HepG2 (cell line): Measurements from ENCODE around the gene KIN. TPM values are rescaled to one million over a fixed set of nuclear protein-coding genes. Genes with fewer than 3 reads are reported as not detected.

ENCODE experiments used
- BCL6 ChIP-seq: IDR thresholded peaks from 2 replicates; pipeline ENCODE4 v1.6.1; 2016; ENCODE audit warnings: missing genetic modification reagents, missing compliant biosample characterization
- BHLHE40 ChIP-seq: IDR thresholded peaks from 2 replicates; pipeline ENCODE4 v1.6.1; 2011; ENCODE audit warnings: low read length, improper control_type of control experiment
- CBX1 ChIP-seq: IDR thresholded peaks from one replicate; pipeline ENCODE4 v1.6.1; 2016; ENCODE audit warnings: antibody characterized with exemption, low read depth
- CHD4 ChIP-seq: fragments of 200-600 bp; sonication (generic); IDR thresholded peaks from 2 replicates; pipeline ENCODE4 v1.7.0; 2017; ENCODE audit warnings: mild to moderate bottlenecking, low read length, borderline replicate concordance
- ELF4 ChIP-seq: sonication (generic); formaldehyde crosslinking; IDR thresholded peaks from 2 replicates; pipeline ENCODE4 v1.5.0; 2020; ENCODE audit warnings: missing genetic modification reagents, mild to moderate bottlenecking, moderate library complexity, borderline replicate concordance
- ERF ChIP-seq: IDR thresholded peaks from 2 replicates; pipeline ENCODE4 v1.6.1; 2018; ENCODE audit warnings: missing biosample characterization, missing genetic modification reagents
- FOXJ3 ChIP-seq: sonication (generic); formaldehyde crosslinking; IDR thresholded peaks from 2 replicates; pipeline ENCODE4 v1.4.0; 2020; ENCODE audit warnings: missing genetic modification reagents, mild to moderate bottlenecking, borderline replicate concordance
- FOXK1 ChIP-seq: sonication (generic); formaldehyde crosslinking; IDR thresholded peaks from 2 replicates; pipeline ENCODE4 v1.4.0; 2020; ENCODE audit warnings: low read depth, missing genetic modification reagents, borderline replicate concordance
- GATA4 ChIP-seq: sonication (generic); IDR thresholded peaks from 2 replicates; pipeline ENCODE4 v1.6.1; 2016; ENCODE audit warnings: antibody characterized with exemption, low read depth, borderline replicate concordance
- GFI1 ChIP-seq: sonication (generic); formaldehyde crosslinking; IDR thresholded peaks from 2 replicates; pipeline ENCODE4 v1.5.0; 2020; ENCODE audit warnings: missing genetic modification reagents, mild to moderate bottlenecking, borderline replicate concordance
- HOXA3 ChIP-seq: sonication (generic); formaldehyde crosslinking; IDR thresholded peaks from 2 replicates; pipeline ENCODE4 v1.5.0; 2020; ENCODE audit warnings: missing genetic modification reagents
- JDP2 ChIP-seq: sonication (generic); formaldehyde crosslinking; IDR thresholded peaks from 2 replicates; pipeline ENCODE4 v1.8.1; 2022; ENCODE audit warnings: missing genetic modification reagents, borderline replicate concordance
- KDM5A ChIP-seq: fragments of 200-600 bp; sonication (generic); IDR thresholded peaks from 2 replicates; pipeline ENCODE4 v1.7.0; 2018; ENCODE audit warnings: antibody characterized with exemption, mild to moderate bottlenecking, low read length, borderline replicate concordance
- MAF1 ChIP-seq: sonication (generic); formaldehyde crosslinking; IDR thresholded peaks from 2 replicates; pipeline ENCODE4 v1.5.0; 2020; ENCODE audit warnings: missing genetic modification reagents, borderline replicate concordance
- MAFG ChIP-seq: sonication (generic); formaldehyde crosslinking; IDR thresholded peaks from 2 replicates; pipeline ENCODE4 v1.5.1; 2020; ENCODE audit warnings: mild to moderate bottlenecking, missing genetic modification reagents
- MXD4 ChIP-seq: IDR thresholded peaks from 2 replicates; pipeline ENCODE4 v1.6.1; 2016; ENCODE audit warnings: mild to moderate bottlenecking, missing biosample characterization, missing genetic modification reagents
- NONO ChIP-seq, 2 experiments: fragments of 450-650 bp in 1 of 2; sonication (generic) in 1 of 2; formaldehyde crosslinking in 1 of 2; IDR thresholded peaks in 1 of 2; conservative IDR thresholded peaks in 1 of 2; 2 replicates each; pipeline versions ENCODE4 v1.6.1 to v1.8.0; 2017 to 2022; ENCODE audit warnings: mild to moderate bottlenecking in 1 of 2, missing genetic modification reagents in 1 of 2, moderate library complexity in 1 of 2
- PHF20 ChIP-seq: sonication (generic); formaldehyde crosslinking; IDR thresholded peaks from 2 replicates; pipeline ENCODE4 v1.5.0; 2020; ENCODE audit warnings: mild to moderate bottlenecking, missing genetic modification reagents
- SIN3A ChIP-seq: IDR thresholded peaks from 2 replicates; pipeline ENCODE4 v1.6.1; 2011; ENCODE audit warnings: low read depth, mild to moderate bottlenecking, control low read depth, low read length, borderline replicate concordance
- SMAD1 ChIP-seq: sonication (generic); formaldehyde crosslinking; IDR thresholded peaks from 2 replicates; pipeline ENCODE4 v1.4.0; 2020; ENCODE audit warnings: missing genetic modification reagents, low read depth, mild to moderate bottlenecking, borderline replicate concordance
- SRSF1 ChIP-seq: fragments of 200-400 bp; formaldehyde crosslinking; optimal IDR thresholded peaks from 2 replicates; pipeline ENCODE3; 2017; ENCODE audit warnings: mild to moderate bottlenecking, low read depth, low read length, moderate library complexity
- STAG1 ChIP-seq: sonication (generic); formaldehyde crosslinking; IDR thresholded peaks from 2 replicates; pipeline ENCODE4 v1.4.0; 2020; ENCODE audit warnings: missing genetic modification reagents
- SUZ12 ChIP-seq: fragments of 150-350 bp; IDR thresholded peaks from 2 replicates; pipeline ENCODE4 v1.6.1; 2014; ENCODE audit warnings: low read depth, low read length
- ZIK1 ChIP-seq: sonication (generic); formaldehyde crosslinking; IDR thresholded peaks from 2 replicates; pipeline ENCODE4 v1.5.0; 2020; ENCODE audit warnings: mild to moderate bottlenecking, low read depth, missing genetic modification reagents, borderline replicate concordance
- ZNF17 ChIP-seq: sonication (generic); formaldehyde crosslinking; IDR thresholded peaks from 2 replicates; pipeline ENCODE4 v1.5.0; 2020; ENCODE audit warnings: mild to moderate bottlenecking, missing genetic modification reagents
- ZNF484 ChIP-seq: sonication (generic); formaldehyde crosslinking; IDR thresholded peaks from 2 replicates; pipeline ENCODE4 v1.5.1; 2020; ENCODE audit warnings: mild to moderate bottlenecking, low read depth, missing genetic modification reagents, borderline replicate concordance
- ZNF530 ChIP-seq: sonication (generic); formaldehyde crosslinking; IDR thresholded peaks from 2 replicates; pipeline ENCODE4 v1.5.0; 2020; ENCODE audit warnings: low read depth, mild to moderate bottlenecking, missing genetic modification reagents
- ZNF557 ChIP-seq: sonication (generic); formaldehyde crosslinking; IDR thresholded peaks from 2 replicates; pipeline ENCODE4 v1.4.0; 2020; ENCODE audit warnings: missing genetic modification reagents
- ZNF839 ChIP-seq: sonication (generic); formaldehyde crosslinking; IDR thresholded peaks from 2 replicates; pipeline ENCODE4 v1.4.0; 2020; ENCODE audit warnings: missing genetic modification reagents, mild to moderate bottlenecking, borderline replicate concordance
- polyA plus RNA-seq, 8 experiments: library from polyadenylated mRNA; depleted of rRNA in 3 of 8; stranded (reverse) in 7 of 8; unstranded in 1 of 8; fragments of >200 nt; fragmentation: Illumina TruSeq in 4 of 8; extraction: Trizol in 4 of 8; gene quantifications; 2 replicates each; pipeline versions ENCODE4 v1.2.1 to v1.2.3, GENCODE V29; 2011 to 2016; ENCODE audit warnings: low read depth in 4 of 8, missing spikeins in 1 of 8, mixed read lengths in 1 of 8; ENCODE audit not compliant: insufficient read depth in 1 of 8
- total RNA-seq, 5 experiments: library from RNA; depleted of rRNA; stranded (reverse); fragments of >200 nt; fragmentation: Illumina TruSeq; extraction: Trizol; gene quantifications; 2 replicates each; pipeline ENCODE4 v1.2.3, GENCODE V29; 2016; ENCODE audit warnings: low read depth in 1 of 5
- TF ChIP-seq, protein P1 (sequence below): sonication (generic); formaldehyde crosslinking; IDR thresholded peaks from 2 replicates; pipeline ENCODE4 v1.4.0; 2020; ENCODE audit warnings: missing genetic modification reagents
- TF ChIP-seq, protein P2 (sequence below): sonication (generic); formaldehyde crosslinking; IDR thresholded peaks from 2 replicates; pipeline ENCODE4 v1.8.0; 2023; ENCODE audit warnings: mild to moderate bottlenecking, missing genetic modification reagents
- TF ChIP-seq, protein P3 (sequence below): IDR thresholded peaks from 2 replicates; pipeline ENCODE4 v1.6.1; 2016

Gene KIN
- total and polyA plus RNA-seq, 2 of the 13 experiments (the other 11 are each of a cell fraction or from before 2014, with no cell fraction given) = 4.9 to 23.2 TPM

DNA sequence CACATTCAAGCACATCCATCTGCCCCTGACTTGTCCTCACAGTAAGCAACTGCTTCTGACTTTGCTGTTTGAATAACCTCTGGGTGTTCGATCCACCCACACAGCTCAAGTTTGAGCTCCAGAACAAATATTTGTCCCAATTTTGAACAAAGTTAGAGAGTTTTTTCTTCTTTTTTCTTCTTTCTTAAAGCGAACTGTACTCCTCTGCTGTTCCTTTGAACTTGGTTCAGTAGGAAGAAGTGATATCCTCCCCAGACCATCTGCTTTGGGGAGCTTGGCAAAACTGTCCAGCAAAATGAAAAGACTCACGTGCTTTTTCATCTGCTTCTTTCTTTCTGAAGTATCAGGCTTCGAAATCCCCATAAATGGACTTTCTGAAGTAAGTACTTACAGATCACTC is 84.7 kb downstream of the KIN start, which contains the start of gene ITIH2 (continued):
- no peak for TF ChIP-seq NONO (IDR thresholded peaks at IDR 0.05)
- TF ChIP-seq NONO (CRISPR knock-in tag; conservative IDR thresholded peaks at IDR 0.05) = no peak
- TF ChIP-seq ZNF17 (CRISPR knock-in tag) = no peak
- no peak for TF ChIP-seq PHF20
- no peak for TF ChIP-seq HOXA3
- TF ChIP-seq, protein P1, sequence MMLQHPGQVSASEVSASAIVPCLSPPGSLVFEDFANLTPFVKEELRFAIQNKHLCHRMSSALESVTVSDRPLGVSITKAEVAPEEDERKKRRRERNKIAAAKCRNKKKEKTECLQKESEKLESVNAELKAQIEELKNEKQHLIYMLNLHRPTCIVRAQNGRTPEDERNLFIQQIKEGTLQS (CRISPR knock-in tag) = no peak
- TF ChIP-seq BHLHE40 = no peak
- TF ChIP-seq CHD4 = no peak
- TF ChIP-seq MAFG (CRISPR knock-in tag) = no peak
- no peak for TF ChIP-seq GATA4
- no peak for TF ChIP-seq SRSF1
- TF ChIP-seq FOXK1 (CRISPR knock-in tag) = no peak; the same call in 1 of the 2 replicates
- TF ChIP-seq, protein P2, sequence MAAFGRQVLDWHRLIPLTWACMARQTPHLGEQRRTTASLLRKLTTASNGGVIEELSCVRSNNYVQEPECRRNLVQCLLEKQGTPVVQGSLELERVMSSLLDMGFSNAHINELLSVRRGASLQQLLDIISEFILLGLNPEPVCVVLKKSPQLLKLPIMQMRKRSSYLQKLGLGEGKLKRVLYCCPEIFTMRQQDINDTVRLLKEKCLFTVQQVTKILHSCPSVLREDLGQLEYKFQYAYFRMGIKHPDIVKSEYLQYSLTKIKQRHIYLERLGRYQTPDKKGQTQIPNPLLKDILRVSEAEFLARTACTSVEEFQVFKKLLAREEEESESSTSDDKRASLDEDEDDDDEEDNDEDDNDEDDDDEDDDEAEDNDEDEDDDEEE (CRISPR knock-in tag) = no peak
- TF ChIP-seq KDM5A = 0 out of 2 replicates have a peak, but pooled peaks have one; percentile 13
- peak; percentile 85; the same call in 1 of the 2 replicates for TF ChIP-seq BCL6 (CRISPR knock-in tag)
- no peak for TF ChIP-seq STAG1 (CRISPR knock-in tag)
- TF ChIP-seq SIN3A = no peak
- TF ChIP-seq, protein P3, sequence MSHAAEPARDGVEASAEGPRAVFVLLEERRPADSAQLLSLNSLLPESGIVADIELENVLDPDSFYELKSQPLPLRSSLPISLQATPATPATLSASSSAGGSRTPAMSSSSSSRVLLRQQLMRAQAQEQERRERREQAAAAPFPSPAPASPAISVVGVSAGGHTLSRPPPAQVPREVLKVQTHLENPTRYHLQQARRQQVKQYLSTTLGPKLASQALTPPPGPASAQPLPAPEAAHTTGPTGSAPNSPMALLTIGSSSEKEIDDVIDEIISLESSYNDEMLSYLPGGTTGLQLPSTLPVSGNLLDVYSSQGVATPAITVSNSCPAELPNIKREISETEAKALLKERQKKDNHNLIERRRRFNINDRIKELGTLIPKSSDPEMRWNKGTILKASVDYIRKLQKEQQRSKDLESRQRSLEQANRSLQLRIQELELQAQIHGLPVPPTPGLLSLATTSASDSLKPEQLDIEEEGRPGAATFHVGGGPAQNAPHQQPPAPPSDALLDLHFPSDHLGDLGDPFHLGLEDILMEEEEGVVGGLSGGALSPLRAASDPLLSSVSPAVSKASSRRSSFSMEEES (CRISPR knock-in tag) = no peak
- TF ChIP-seq ZNF839 = no peak
- no peak for TF ChIP-seq SMAD1
- peak; percentile 16; the same call in 1 of the 2 replicates for TF ChIP-seq ERF (CRISPR knock-in tag)
- no peak for TF ChIP-seq ELF4 (CRISPR knock-in tag)
- no peak for TF ChIP-seq MXD4 (CRISPR knock-in tag)
- TF ChIP-seq CBX1 = no peak
- no peak for TF ChIP-seq ZNF530 (CRISPR knock-in tag)
- TF ChIP-seq JDP2 (CRISPR knock-in tag) = no peak
- TF ChIP-seq ZNF557 (CRISPR knock-in tag) = no peak
- no peak for TF ChIP-seq SUZ12
- no peak for TF ChIP-seq ZNF484 (CRISPR knock-in tag)
- TF ChIP-seq FOXJ3 (CRISPR knock-in tag) = peak; percentile 19; the same call in 1 of the 2 replicates
- TF ChIP-seq ZIK1 = no peak
- no peak for TF ChIP-seq MAF1 (CRISPR knock-in tag)
- TF ChIP-seq GFI1 (CRISPR knock-in tag) = peak; percentile 36; the same call in 1 of the 2 replicates
